GM19099 (cell line): ENCODE measurements around the gene PTPRQ.

Experiments
- POLR2A ChIP-seq: IDR thresholded peaks from 3 replicates; pipeline ENCODE4 v1.6.1; 2011; ENCODE audit warnings: low read depth; ENCODE audit not compliant: insufficient read length; ENCODE audit errors: extremely low read depth

The PTPRQ gene

DNA sequence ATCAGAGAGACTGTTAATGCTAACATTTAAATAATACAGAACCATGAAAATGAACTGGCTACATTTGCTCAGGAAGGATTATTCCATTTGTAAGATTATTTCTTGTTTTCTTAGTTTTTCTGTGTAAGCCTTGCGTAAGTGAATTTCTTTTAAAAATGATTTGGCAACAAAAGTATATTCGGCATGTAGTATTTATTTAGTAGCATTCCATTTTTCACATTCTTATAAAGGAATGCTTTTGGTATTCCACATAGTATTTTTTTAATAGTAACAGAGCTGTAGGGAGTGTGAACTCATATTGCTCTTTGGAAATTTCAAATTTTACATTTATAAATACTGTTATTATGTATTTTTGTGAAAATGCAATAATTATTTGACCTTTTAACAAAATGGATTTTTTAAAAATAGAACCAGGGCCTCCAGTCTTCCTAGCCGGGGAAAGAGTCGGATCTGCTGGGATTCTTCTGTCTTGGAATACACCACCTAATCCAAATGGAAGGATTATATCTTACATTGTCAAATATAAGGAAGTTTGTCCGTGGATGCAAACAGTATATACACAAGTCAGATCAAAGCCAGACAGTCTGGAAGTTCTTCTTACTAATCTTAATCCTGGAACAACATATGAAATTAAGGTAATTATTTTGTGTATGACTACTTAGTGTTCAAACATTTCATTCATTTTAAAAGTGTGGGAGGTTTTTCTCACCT is 1.2 kb downstream of the PTPRQ start:
- TF ChIP-seq POLR2A, result no peak

DNA sequence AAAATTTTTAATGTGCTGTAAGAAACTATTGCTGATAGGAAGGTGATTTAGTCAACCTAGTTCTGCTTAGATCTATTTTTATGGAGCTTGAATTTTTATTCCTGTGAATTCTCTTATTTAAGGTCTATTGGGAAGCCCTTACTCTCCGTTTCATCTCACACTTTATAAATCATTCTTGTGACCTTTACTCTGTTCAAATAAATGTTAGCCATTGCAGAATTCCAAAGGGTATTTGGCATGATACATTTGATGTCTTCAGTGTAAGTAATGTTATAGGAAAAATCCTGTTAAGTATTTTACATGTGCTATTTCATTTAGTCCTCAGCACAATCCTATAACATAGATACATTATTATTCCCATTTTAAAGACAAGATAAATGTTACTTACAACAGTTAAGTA is 12.5 kb downstream of the PTPRQ start:
- TF ChIP-seq POLR2A, result no peak

GRCh38 chr12:80460972-80461371 is 16.9 kb downstream of the PTPRQ start:
- no peak for TF ChIP-seq POLR2A

- no peak for TF ChIP-seq POLR2A
These were observed 25.6 kb downstream of the PTPRQ start for GRCh38 chr12:80469681-80470080.

- no peak for TF ChIP-seq POLR2A
These were observed 26.4 kb downstream of the PTPRQ start for GRCh38 chr12:80470403-80470802.

DNA sequence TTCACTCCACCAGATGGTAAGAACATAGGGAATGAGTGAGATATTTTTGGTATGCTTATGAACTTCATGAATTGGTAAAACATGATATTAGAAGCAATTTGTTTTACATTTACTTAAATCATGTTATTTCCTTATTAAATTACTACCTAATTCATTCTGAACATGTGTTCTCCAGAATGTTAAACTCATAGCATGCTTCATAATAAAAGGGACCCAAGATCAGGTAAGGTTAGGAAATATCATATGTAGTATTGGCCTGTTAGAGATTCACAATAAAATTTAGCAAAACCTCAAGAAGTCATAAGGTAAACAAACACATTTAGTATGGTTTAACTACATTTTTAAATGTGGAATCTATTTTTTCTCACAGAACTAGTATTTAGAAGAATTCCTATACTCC is 28.2 kb downstream of the PTPRQ start:
- TF ChIP-seq POLR2A, result no peak

DNA sequence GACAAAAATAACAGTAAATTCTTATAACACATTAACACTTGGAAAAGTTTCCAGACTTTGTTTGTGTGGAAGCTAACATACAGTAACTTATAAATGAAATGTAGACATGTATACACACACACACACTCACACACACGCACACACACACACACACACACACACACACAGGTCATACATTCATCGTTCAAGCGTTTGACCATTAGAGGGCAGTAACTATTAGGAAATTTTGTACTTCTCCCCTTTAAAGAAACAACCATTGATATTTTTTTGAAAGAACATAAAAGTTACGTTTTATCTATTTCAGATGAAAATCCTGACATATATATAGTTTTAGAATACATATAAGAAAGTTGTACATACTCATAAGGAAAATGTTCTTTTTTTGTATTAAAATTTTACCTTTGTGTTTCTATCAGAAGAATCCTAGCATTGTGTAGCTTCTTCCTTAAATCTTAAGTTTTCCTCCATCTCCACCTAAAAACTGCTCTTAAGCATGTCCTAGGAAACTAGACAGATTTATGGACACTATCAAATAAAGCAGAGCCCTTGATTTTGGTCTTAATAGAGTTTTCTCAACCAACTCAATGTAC is 29.0 kb downstream of the PTPRQ start:
- no peak for TF ChIP-seq POLR2A

DNA sequence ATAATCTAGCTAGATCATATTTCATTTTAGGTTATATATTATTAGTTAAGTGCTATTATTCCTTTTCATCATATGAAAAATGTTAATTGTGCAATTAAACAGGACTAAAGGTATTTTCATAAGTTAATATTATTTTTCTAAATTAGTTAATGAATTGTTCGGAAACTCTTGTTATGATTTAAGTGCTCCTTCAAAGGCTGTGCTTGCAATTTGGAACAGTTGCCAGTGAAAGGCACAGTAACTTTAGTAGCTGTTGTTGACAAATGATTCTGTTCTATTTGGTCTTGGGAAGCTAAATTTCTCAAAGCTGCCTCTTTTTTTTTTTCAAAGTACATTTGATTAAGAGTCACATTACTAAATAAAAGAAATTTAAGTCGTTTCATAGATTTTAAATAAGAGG is 40.7 kb downstream of the PTPRQ start:
- no peak for TF ChIP-seq POLR2A

DNA sequence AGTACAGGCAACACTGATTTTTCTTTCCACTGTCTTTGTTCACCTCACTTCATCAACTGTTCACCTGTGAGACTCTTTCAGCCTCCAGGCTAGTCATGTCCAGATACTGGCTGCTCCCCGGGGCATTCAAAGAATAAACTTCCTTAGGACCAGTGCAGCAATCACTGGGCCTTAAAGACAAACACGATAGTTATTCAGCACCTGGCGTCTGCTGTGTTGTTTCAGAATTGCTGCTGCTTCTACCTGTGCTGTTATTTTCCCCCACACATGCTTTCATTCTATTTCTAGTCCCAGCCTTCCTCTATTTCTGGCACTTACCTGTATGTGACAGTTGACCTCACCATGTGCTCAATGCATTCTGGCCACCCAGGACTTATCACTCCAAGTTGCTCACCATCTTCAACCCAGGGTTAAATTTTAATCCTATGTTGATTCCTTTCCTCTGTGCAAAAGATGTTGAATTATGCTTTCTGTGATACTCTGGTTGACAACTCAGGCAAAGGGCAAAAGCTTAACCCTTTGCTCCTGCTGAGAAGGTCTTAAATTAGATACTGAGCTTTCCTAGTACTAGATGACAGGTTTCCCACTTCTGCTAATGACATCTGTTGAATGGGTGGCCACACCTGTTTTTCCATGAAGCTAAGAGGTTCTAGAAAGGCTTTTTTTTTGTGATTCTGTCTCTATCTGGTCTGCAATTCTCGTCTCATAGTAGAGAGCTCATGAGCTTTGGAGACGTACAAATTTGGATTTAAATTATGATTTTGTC is 41.4 kb downstream of the PTPRQ start:
- TF ChIP-seq POLR2A, result no peak

DNA sequence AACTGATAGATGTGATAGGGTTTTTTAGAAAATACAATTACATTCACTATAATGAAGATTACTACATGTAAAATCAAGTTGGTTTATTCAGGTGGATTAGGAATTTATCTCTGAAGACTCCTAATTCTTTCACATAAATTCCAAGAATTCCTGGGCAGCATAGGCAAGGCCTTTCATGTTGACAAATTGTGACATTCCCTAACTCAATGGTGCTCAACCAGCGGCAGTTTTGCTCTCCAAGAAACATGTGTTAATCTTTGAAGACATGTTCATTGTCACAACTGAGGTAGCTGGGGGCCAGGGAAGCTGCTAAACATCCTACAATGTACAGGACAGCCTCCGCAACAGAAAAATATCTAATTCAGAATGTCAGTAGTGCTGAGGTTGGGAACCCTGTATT is 46.3 kb downstream of the PTPRQ start:
- TF ChIP-seq POLR2A, result no peak

- no peak for TF ChIP-seq POLR2A
These were observed 47.1 kb downstream of the PTPRQ start for GRCh38 chr12:80491166-80491565.

GRCh38 chr12:80493466-80493865 is 49.4 kb downstream of the PTPRQ start:
- TF ChIP-seq POLR2A, result no peak

- no peak for TF ChIP-seq POLR2A
These were observed 50.8 kb downstream of the PTPRQ start for GRCh38 chr12:80494836-80495235.

- TF ChIP-seq POLR2A, result no peak
These were observed 54.2 kb downstream of the PTPRQ start for GRCh38 chr12:80498059-80498728.

GRCh38 chr12:80504389-80505163 is 60.5 kb downstream of the PTPRQ start:
- no peak for TF ChIP-seq POLR2A
